ENCODE measurements around the gene NCOA1. TPM values are rescaled to one million over a fixed set of nuclear protein-coding genes. Genes with fewer than 3 reads are reported as not detected.

The NCOA1 gene
- total RNA-seq, 4 donors from 2014 or later = 41.3 to 69.6 (median 54.8) TPM

GRCh38 chr2:24809316-24810007 lies 318.4 kb downstream of the NCOA1 start:
- TF ChIP-seq, protein P1, sequence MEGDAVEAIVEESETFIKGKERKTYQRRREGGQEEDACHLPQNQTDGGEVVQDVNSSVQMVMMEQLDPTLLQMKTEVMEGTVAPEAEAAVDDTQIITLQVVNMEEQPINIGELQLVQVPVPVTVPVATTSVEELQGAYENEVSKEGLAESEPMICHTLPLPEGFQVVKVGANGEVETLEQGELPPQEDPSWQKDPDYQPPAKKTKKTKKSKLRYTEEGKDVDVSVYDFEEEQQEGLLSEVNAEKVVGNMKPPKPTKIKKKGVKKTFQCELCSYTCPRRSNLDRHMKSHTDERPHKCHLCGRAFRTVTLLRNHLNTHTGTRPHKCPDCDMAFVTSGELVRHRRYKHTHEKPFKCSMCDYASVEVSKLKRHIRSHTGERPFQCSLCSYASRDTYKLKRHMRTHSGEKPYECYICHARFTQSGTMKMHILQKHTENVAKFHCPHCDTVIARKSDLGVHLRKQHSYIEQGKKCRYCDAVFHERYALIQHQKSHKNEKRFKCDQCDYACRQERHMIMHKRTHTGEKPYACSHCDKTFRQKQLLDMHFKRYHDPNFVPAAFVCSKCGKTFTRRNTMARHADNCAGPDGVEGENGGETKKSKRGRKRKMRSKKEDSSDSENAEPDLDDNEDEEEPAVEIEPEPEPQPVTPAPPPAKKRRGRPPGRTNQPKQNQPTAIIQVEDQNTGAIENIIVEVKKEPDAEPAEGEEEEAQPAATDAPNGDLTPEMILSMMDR (IDR thresholded peaks at IDR 0.05) = no peak
- TF ChIP-seq POLR2A (IDR thresholded peaks at IDR 0.05) = no peak
- no peak for DNase-seq
- H3K9me3 ChIP-seq = no peaks in the 10 kb centered on the region
- H3K27me3 ChIP-seq = no peaks in the 10 kb centered on the region
- H3K4me1 ChIP-seq = no peaks in the 10 kb centered on the region
- no peak overlapping the region for H3K27ac ChIP-seq
- H3K4me3 ChIP-seq = no peak overlapping the region
- H3K36me3 ChIP-seq = peaks cover 0 to 8% (median 0%) of the 10 kb centered on the region in 3 donors

GRCh38 chr2:24813691-24814137 lies 322.7 kb downstream of the NCOA1 start:
- Histone ChIP-seq H3K27ac (no peak overlapping the region), H3K27me3 (no peaks in the 10 kb centered on the region), H3K4me1 (no peaks in the 10 kb centered on the region), H3K9me3 (no peaks in the 10 kb centered on the region), H3K36me3 (peaks cover 0 to 13% (median 0%) of the 10 kb centered on the region in 3 donors), H3K4me3 (no peak overlapping the region)
- TF ChIP-seq POLR2A (IDR thresholded peaks at IDR 0.05) = no peak
- DNase-seq = no peak

DNA sequence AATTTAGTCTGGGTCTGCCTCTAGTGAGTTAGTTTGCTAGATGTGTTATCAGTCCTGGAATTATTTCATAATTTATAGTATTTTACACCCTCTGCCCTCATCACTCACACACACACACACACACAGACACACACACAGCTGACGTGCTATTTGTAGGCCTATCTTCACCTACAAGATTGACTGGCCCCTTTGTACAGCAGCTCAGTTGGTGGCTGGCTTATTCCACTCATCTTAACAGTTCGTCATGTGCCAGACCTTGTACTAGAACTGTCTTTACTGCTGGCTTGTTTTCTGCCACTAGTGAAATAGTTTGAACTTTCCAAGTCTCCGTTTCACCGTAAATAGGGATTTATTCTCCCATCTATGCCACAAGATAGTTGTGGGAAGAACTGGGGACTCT lies 323.5 kb downstream of the NCOA1 start:
- no peaks in the 10 kb centered on the region for H3K4me1 ChIP-seq
- no peak overlapping the region for H3K4me3 ChIP-seq
- TF ChIP-seq POLR2A (IDR thresholded peaks at IDR 0.05) = no peak
- TF ChIP-seq, protein P1 (IDR thresholded peaks at IDR 0.05) = no peak
- H3K36me3 ChIP-seq = peaks cover 0 to 17% (median 0%) of the 10 kb centered on the region in 3 donors
- no peak for DNase-seq
- no peaks in the 10 kb centered on the region for H3K27me3 ChIP-seq
- no peaks in the 10 kb centered on the region for H3K9me3 ChIP-seq
- no peak overlapping the region for H3K27ac ChIP-seq

DNA sequence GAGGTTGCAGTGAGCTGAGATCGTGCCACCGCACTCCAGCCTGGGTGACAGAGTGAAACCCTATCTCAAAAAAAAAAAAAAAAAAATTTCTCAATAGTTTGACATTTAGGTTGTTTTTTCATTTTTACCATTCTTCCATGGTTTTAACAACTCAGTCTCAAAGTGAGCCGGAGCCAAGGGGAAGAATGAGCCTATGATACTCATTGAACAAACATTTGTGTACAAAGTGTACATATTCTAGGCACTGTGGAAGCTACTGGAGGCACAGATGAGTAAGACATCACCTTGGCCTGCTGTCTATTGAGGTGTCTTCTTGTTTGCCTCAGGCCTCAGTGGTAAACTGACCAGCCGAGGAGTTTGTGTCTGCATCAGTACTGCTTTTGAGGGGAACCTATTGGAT lies 324.1 kb downstream of the NCOA1 start:
- no peak for TF ChIP-seq POLR2A (IDR thresholded peaks at IDR 0.05)
- TF ChIP-seq, protein P1 (IDR thresholded peaks at IDR 0.05) = no peak
- Histone ChIP-seq H3K4me1 (no peaks in the 10 kb centered on the region), H3K9me3 (no peaks in the 10 kb centered on the region), H3K27ac (no peak overlapping the region), H3K36me3 (peaks cover 0 to 23% (median 0%) of the 10 kb centered on the region in 3 donors), H3K4me3 (no peak overlapping the region), H3K27me3 (no peaks in the 10 kb centered on the region)
- DNase-seq = no peak

DNA sequence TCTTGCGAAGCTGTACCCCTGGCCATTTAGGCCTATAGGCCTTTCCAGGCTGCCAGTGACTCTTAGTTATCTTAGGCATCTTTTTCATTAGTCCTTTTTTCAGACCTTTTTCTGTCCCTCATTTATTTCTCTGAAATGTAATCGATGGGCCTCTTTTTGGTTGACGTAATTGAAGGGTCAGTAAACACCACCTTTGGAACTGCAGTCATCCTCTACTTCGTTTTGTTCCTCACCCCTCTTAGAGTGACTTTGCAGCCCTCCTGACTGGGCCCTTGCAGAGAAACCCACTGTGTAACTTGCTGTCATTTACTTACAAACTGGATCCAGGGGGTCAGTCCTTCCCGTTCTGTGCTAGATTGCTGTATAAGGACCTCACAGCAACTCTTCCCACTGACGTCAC lies 325.4 kb downstream of the NCOA1 start:
- Histone ChIP-seq H3K27me3 (no peaks in the 10 kb centered on the region), H3K4me3 (no peak overlapping the region), H3K9me3 (no peaks in the 10 kb centered on the region), H3K4me1 (no peaks in the 10 kb centered on the region), H3K27ac (no peak overlapping the region), H3K36me3 (peaks cover 0 to 36% (median 0%) of the 10 kb centered on the region in 3 donors)
- TF ChIP-seq POLR2A (IDR thresholded peaks at IDR 0.05) = no peak
- TF ChIP-seq, protein P1 (IDR thresholded peaks at IDR 0.05) = no peak
- no peak for DNase-seq

- Histone ChIP-seq H3K4me3 (no peak overlapping the region), H3K4me1 (no peaks in the 10 kb centered on the region), H3K27ac (no peak overlapping the region), H3K27me3 (no peaks in the 10 kb centered on the region), H3K9me3 (no peaks in the 10 kb centered on the region), H3K36me3 (peaks cover 0 to 40% (median 0%) of the 10 kb centered on the region in 3 donors)
- no peak for DNase-seq
- TF ChIP-seq, protein P1 (IDR thresholded peaks at IDR 0.05) = no peak
- TF ChIP-seq POLR2A (IDR thresholded peaks at IDR 0.05) = no peak
These were observed 325.8 kb downstream of the NCOA1 start for GRCh38 chr2:24816884-24817283.
